ENCODE data around the gene KIF26B. TPM values are rescaled to one million over a fixed set of nuclear protein-coding genes. Genes with fewer than 3 reads are reported as not detected.

KIF26B gene
- total RNA-seq, 2 donors from 2014 or later = 0.83 to 1.3 TPM

GRCh38 chr1:245386297-245386971 is 231.6 kb downstream of the KIF26B start:
- Histone ChIP-seq H3K4me1 (no peaks in the 10 kb centered on the region), H3K27ac (no peak overlapping the region), H3K4me3 (no peak overlapping the region), H3K36me3 (no peaks in the 10 kb centered on the region), H3K27me3 (no peaks in the 10 kb centered on the region), H3K9me3 (no peaks in the 10 kb centered on the region)
- DNase-seq (ENCODE audit: low spot score) = no peak
- TF ChIP-seq, protein P1, sequence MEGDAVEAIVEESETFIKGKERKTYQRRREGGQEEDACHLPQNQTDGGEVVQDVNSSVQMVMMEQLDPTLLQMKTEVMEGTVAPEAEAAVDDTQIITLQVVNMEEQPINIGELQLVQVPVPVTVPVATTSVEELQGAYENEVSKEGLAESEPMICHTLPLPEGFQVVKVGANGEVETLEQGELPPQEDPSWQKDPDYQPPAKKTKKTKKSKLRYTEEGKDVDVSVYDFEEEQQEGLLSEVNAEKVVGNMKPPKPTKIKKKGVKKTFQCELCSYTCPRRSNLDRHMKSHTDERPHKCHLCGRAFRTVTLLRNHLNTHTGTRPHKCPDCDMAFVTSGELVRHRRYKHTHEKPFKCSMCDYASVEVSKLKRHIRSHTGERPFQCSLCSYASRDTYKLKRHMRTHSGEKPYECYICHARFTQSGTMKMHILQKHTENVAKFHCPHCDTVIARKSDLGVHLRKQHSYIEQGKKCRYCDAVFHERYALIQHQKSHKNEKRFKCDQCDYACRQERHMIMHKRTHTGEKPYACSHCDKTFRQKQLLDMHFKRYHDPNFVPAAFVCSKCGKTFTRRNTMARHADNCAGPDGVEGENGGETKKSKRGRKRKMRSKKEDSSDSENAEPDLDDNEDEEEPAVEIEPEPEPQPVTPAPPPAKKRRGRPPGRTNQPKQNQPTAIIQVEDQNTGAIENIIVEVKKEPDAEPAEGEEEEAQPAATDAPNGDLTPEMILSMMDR (IDR thresholded peaks at IDR 0.05) = no peak

DNA sequence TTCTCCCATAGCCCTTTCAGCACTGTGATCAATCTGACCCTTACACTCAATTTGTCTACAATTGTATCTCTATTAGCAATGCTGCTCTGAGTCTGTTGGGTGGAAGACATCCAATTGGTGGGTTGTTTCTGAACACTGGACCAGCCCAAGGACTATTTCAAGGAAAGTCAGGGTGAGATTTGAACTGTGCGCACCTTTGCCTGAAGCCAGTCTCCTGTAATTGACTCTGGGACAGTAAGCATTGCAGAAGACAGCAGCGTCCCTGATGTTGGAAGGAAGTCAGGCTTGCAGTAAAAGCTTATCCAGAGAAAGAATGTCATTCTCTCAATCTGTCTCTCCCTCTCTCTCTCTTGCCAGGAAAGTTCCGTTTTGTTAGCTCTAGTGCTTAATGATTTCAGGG is 233.9 kb downstream of the KIF26B start:
- no peak for DNase-seq (ENCODE audit: low spot score)
- Histone ChIP-seq H3K27me3 (no peaks in the 10 kb centered on the region), H3K4me1 (no peaks in the 10 kb centered on the region), H3K36me3 (no peaks in the 10 kb centered on the region), H3K9me3 (peaks cover 0 to 10% of the 10 kb centered on the region in 2 donors), H3K27ac (no peak overlapping the region), H3K4me3 (no peak overlapping the region)
- TF ChIP-seq, protein P1 (IDR thresholded peaks at IDR 0.05) = no peak

GRCh38 chr1:245389873-245390272 is 235.1 kb downstream of the KIF26B start:
- Histone ChIP-seq H3K27ac (no peak overlapping the region), H3K27me3 (no peaks in the 10 kb centered on the region), H3K9me3 (peaks cover 0 to 10% of the 10 kb centered on the region in 2 donors), H3K4me3 (no peak overlapping the region), H3K36me3 (no peaks in the 10 kb centered on the region), H3K4me1 (no peaks in the 10 kb centered on the region)
- DNase-seq (ENCODE audit: low spot score) = no peak
- TF ChIP-seq, protein P1 (IDR thresholded peaks at IDR 0.05) = no peak

DNA sequence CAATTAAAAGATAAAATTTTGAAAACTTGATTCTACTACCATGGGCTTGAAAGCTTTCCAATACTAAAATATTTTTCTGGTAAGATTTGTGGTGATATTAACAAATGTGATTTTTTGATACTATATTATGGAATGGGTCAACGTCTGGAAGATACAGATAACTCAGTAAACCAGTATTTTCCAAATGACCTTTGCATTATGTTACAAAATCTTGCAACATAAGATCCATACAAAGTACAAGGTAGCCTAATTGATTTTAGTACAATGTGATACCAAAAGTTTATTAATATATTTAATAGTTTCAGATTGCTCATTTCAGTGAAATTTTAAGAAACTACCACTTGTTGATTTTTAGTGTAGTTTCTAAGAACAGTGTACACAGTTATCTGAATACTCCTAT is 236.2 kb downstream of the KIF26B start:
- TF ChIP-seq, protein P1 (IDR thresholded peaks at IDR 0.05) = no peak
- peaks cover 0 to 10% of the 10 kb centered on the region in 2 donors for H3K9me3 ChIP-seq
- no peak overlapping the region for H3K4me3 ChIP-seq
- no peaks in the 10 kb centered on the region for H3K4me1 ChIP-seq
- H3K27ac ChIP-seq = no peak overlapping the region
- DNase-seq (ENCODE audit: low spot score) = no peak
- H3K36me3 ChIP-seq = no peaks in the 10 kb centered on the region
- no peaks in the 10 kb centered on the region for H3K27me3 ChIP-seq

- TF ChIP-seq, protein P1 (IDR thresholded peaks at IDR 0.05) = no peak
- H3K4me1 ChIP-seq = no peaks in the 10 kb centered on the region
- H3K4me3 ChIP-seq = no peak overlapping the region
- DNase-seq (ENCODE audit: low spot score) = no peak
- no peaks in the 10 kb centered on the region for H3K36me3 ChIP-seq
- no peaks in the 10 kb centered on the region for H3K27me3 ChIP-seq
- peaks cover 0 to 10% of the 10 kb centered on the region in 2 donors for H3K9me3 ChIP-seq
- H3K27ac ChIP-seq = no peak overlapping the region
These were observed 238.9 kb downstream of the KIF26B start for GRCh38 chr1:245393694-245394093.

- DNase-seq (ENCODE audit: low spot score) = no peak
- Histone ChIP-seq H3K36me3 (no peaks in the 10 kb centered on the region), H3K4me1 (no peaks in the 10 kb centered on the region), H3K9me3 (peaks cover 0 to 10% of the 10 kb centered on the region in 2 donors), H3K27ac (no peak overlapping the region), H3K4me3 (no peak overlapping the region), H3K27me3 (no peaks in the 10 kb centered on the region)
- TF ChIP-seq, protein P1 (IDR thresholded peaks at IDR 0.05) = no peak
These were observed 240.9 kb downstream of the KIF26B start for GRCh38 chr1:245395680-245396079.
